HepG2 (cell line): ENCODE measurements around the gene PAPPA2. TPM values are rescaled to one million over a fixed set of nuclear protein-coding genes. Genes with fewer than 3 reads are reported as not detected.

Experiments used
- CSRNP1 ChIP-seq: sonication (generic); formaldehyde crosslinking; IDR thresholded peaks from 2 replicates; pipeline ENCODE4 v1.8.1; 2023; ENCODE audit warnings: mild to moderate bottlenecking, missing genetic modification reagents
- FOXJ3 ChIP-seq: sonication (generic); formaldehyde crosslinking; IDR thresholded peaks from 2 replicates; pipeline ENCODE4 v1.4.0; 2020; ENCODE audit warnings: missing genetic modification reagents, mild to moderate bottlenecking, borderline replicate concordance
- HNRNPK ChIP-seq: fragments of 200-400 bp; formaldehyde crosslinking; IDR thresholded peaks from 2 replicates; pipeline ENCODE4 v1.6.1; 2018; ENCODE audit warnings: low read length, low read depth, moderate library complexity, mild to moderate bottlenecking; ENCODE audit not compliant: poor library complexity, severe bottlenecking
- PPARG ChIP-seq: conservative IDR thresholded peaks from 2 replicates; pipeline ENCODE4 v1.6.1; 2016; ENCODE audit warnings: missing biosample characterization, missing genetic modification reagents
- SMC3 ChIP-seq: IDR thresholded peaks from 2 replicates; pipeline ENCODE4 v1.6.1; 2011; ENCODE audit warnings: low read length, improper control_type of control experiment
- SRF ChIP-seq: IDR thresholded peaks from 2 replicates; pipeline ENCODE4 v1.6.1; 2011; ENCODE audit warnings: mild to moderate bottlenecking, low read depth, low read length, moderate library complexity
- SRSF4 ChIP-seq: fragments of 200-400 bp; formaldehyde crosslinking; IDR thresholded peaks from one replicate; pipeline ENCODE4 v1.6.1; 2018; ENCODE audit warnings: mild to moderate bottlenecking, low read depth, low read length, moderate library complexity; ENCODE audit not compliant: poor library complexity, severe bottlenecking
- SYNCRIP ChIP-seq: fragments of 200-400 bp; formaldehyde crosslinking; IDR thresholded peaks from 2 replicates; pipeline ENCODE4 v1.6.1; 2018; ENCODE audit warnings: mild to moderate bottlenecking, low read depth, low read length; ENCODE audit not compliant: insufficient read depth
- TARDBP ChIP-seq: sonication (generic); formaldehyde crosslinking; IDR thresholded peaks from 2 replicates; pipeline ENCODE4 v1.8.0; 2022; ENCODE audit warnings: mild to moderate bottlenecking, missing genetic modification reagents
- ZNF318 ChIP-seq: sonication (generic); formaldehyde crosslinking; IDR thresholded peaks from 2 replicates; pipeline ENCODE4 v1.4.0; 2020; ENCODE audit warnings: mild to moderate bottlenecking, missing genetic modification reagents
- ZNF460 ChIP-seq: sonication (generic); formaldehyde crosslinking; IDR thresholded peaks from 2 replicates; pipeline ENCODE4 v1.5.1; 2020; ENCODE audit warnings: missing genetic modification reagents, mild to moderate bottlenecking, borderline replicate concordance
- ZNF839 ChIP-seq: sonication (generic); formaldehyde crosslinking; IDR thresholded peaks from 2 replicates; pipeline ENCODE4 v1.4.0; 2020; ENCODE audit warnings: missing genetic modification reagents, mild to moderate bottlenecking, borderline replicate concordance
- polyA plus RNA-seq, 8 experiments: library from polyadenylated mRNA; depleted of rRNA in 3 of 8; stranded (reverse) in 7 of 8; unstranded in 1 of 8; fragments of >200 nt; fragmentation: Illumina TruSeq in 4 of 8; extraction: Trizol in 4 of 8; gene quantifications; 2 replicates each; pipeline versions ENCODE4 v1.2.1 to v1.2.3, GENCODE V29; 2011 to 2016; ENCODE audit warnings: low read depth in 4 of 8, missing spikeins in 1 of 8, mixed read lengths in 1 of 8; ENCODE audit not compliant: insufficient read depth in 1 of 8
- total RNA-seq, 5 experiments: library from RNA; depleted of rRNA; stranded (reverse); fragments of >200 nt; fragmentation: Illumina TruSeq; extraction: Trizol; gene quantifications; 2 replicates each; pipeline ENCODE4 v1.2.3, GENCODE V29; 2016; ENCODE audit warnings: low read depth in 1 of 5
- TF ChIP-seq, protein P1 (sequence below): sonication (generic); formaldehyde crosslinking; IDR thresholded peaks from 2 replicates; pipeline ENCODE4 v1.5.1; 2020; ENCODE audit warnings: mild to moderate bottlenecking, missing genetic modification reagents, borderline replicate concordance

PAPPA2 gene
- total and polyA plus RNA-seq, 2 of the 13 experiments (the other 11 are each of a cell fraction or from before 2014, with no cell fraction given) = 0.01 TPM; not detected in 1

- TF ChIP-seq, protein P1, sequence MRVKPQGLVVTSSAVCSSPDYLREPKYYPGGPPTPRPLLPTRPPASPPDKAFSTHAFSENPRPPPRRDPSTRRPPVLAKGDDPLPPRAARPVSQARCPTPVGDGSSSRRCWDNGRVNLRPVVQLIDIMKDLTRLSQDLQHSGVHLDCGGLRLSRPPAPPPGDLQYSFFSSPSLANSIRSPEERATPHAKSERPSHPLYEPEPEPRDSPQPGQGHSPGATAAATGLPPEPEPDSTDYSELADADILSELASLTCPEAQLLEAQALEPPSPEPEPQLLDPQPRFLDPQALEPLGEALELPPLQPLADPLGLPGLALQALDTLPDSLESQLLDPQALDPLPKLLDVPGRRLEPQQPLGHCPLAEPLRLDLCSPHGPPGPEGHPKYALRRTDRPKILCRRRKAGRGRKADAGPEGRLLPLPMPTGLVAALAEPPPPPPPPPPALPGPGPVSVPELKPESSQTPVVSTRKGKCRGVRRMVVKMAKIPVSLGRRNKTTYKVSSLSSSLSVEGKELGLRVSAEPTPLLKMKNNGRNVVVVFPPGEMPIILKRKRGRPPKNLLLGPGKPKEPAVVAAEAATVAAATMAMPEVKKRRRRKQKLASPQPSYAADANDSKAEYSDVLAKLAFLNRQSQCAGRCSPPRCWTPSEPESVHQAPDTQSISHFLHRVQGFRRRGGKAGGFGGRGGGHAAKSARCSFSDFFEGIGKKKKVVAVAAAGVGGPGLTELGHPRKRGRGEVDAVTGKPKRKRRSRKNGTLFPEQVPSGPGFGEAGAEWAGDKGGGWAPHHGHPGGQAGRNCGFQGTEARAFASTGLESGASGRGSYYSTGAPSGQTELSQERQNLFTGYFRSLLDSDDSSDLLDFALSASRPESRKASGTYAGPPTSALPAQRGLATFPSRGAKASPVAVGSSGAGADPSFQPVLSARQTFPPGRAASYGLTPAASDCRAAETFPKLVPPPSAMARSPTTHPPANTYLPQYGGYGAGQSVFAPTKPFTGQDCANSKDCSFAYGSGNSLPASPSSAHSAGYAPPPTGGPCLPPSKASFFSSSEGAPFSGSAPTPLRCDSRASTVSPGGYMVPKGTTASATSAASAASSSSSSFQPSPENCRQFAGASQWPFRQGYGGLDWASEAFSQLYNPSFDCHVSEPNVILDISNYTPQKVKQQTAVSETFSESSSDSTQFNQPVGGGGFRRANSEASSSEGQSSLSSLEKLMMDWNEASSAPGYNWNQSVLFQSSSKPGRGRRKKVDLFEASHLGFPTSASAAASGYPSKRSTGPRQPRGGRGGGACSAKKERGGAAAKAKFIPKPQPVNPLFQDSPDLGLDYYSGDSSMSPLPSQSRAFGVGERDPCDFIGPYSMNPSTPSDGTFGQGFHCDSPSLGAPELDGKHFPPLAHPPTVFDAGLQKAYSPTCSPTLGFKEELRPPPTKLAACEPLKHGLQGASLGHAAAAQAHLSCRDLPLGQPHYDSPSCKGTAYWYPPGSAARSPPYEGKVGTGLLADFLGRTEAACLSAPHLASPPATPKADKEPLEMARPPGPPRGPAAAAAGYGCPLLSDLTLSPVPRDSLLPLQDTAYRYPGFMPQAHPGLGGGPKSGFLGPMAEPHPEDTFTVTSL (CRISPR knock-in tag) = no peak
- TF ChIP-seq ZNF318 (CRISPR knock-in tag) (no peak), SRSF4 (no peak), FOXJ3 (CRISPR knock-in tag) (no peak), SYNCRIP (no peak), SMC3 (peak; percentile 82), TARDBP (CRISPR knock-in tag) (no peak), ZNF460 (CRISPR knock-in tag) (no peak), PPARG (no peak), SRF (no peak), HNRNPK (peak; percentile 32), ZNF839 (no peak), CSRNP1 (no peak)
These were observed 96.9 kb downstream of the PAPPA2 start (continued) for GRCh38 chr1:176559878-176560277.
